Fibroblast of lung (primary cell): Measurements from ENCODE around the gene TAS2R19. TPM values are rescaled to one million over a fixed set of nuclear protein-coding genes. Genes with fewer than 3 reads are reported as not detected.

Experiments
- DNase-seq, 2 donors: peaks; one replicate each; pipeline versions ENCODE4 v3.0.0 to v3.0.0-alpha.2; 2010; ENCODE audit warnings: low read depth in 2 of 2
- H2AFZ ChIP-seq: 2 replicates; pipeline ENCODE4 v1.5.1; 2012; ENCODE audit warnings: low read length, control low read depth, inconsistent platforms
- H3K27ac ChIP-seq: 2 replicates; pipeline ENCODE4 v1.5.1; 2011; ENCODE audit warnings: low read length, control low read depth; ENCODE audit not compliant: insufficient read depth
- H3K27me3 ChIP-seq: 2 replicates; pipeline ENCODE4 v1.5.1; 2011; ENCODE audit warnings: mild to moderate bottlenecking, low read length; ENCODE audit not compliant: control insufficient read depth, insufficient read depth
- H3K36me3 ChIP-seq: 2 replicates; pipeline ENCODE4 v1.5.1; 2011; ENCODE audit warnings: low read length; ENCODE audit not compliant: control insufficient read depth, insufficient read depth
- H3K4me1 ChIP-seq: 2 replicates; pipeline ENCODE4 v1.5.1; 2011; ENCODE audit warnings: low read length; ENCODE audit not compliant: control insufficient read depth, insufficient read depth; ENCODE audit errors: extremely low read depth
- H3K4me2 ChIP-seq: 2 replicates; pipeline ENCODE4 v1.5.1; 2011; ENCODE audit warnings: low read length, control low read depth; ENCODE audit not compliant: insufficient read depth; ENCODE audit errors: extremely low read depth
- H3K4me3 ChIP-seq, 4 experiments: fragments of 200-600 bp in 1 of 4; sonication (generic) in 1 of 4; replicated peaks in 1 of 4; 2 replicates each; pipeline ENCODE4 v1.5.1; 2011 to 2016; ENCODE audit warnings: low read length in 4 of 4, low read depth in 3 of 4, mild to moderate bottlenecking in 3 of 4, control low read depth in 2 of 4, inconsistent platforms in 1 of 4, mixed read lengths in 1 of 4; ENCODE audit not compliant: insufficient read depth in 1 of 4; ENCODE audit errors: control extremely low read depth in 1 of 4
- H3K79me2 ChIP-seq: 2 replicates; pipeline ENCODE4 v1.5.1; 2012; ENCODE audit warnings: mild to moderate bottlenecking, low read length, inconsistent platforms; ENCODE audit not compliant: control insufficient read depth, insufficient read depth
- H3K9ac ChIP-seq: 2 replicates; pipeline ENCODE4 v1.5.1; 2011; ENCODE audit warnings: mild to moderate bottlenecking, low read length, control low read depth; ENCODE audit not compliant: insufficient read depth
- H3K9me3 ChIP-seq: 2 replicates; pipeline ENCODE4 v1.5.1; 2012; ENCODE audit warnings: low read depth, low read length; ENCODE audit not compliant: control insufficient read depth, insufficient read depth
- H4K20me1 ChIP-seq: 2 replicates; pipeline ENCODE4 v1.5.1; 2011; ENCODE audit warnings: low read length; ENCODE audit not compliant: control insufficient read depth, insufficient read depth; ENCODE audit errors: extremely low read depth
- EZH2 ChIP-seq: IDR thresholded peaks from 2 replicates; pipeline ENCODE4 v1.5.1; 2012; ENCODE audit warnings: low read length, control low read depth, mild to moderate bottlenecking; ENCODE audit errors: missing control alignments
- polyA plus RNA-seq, 2 donors: library from polyadenylated mRNA; depleted of rRNA in 1 of 2; stranded (reverse) in 1 of 2; unstranded in 1 of 2; fragments of >200 nt; gene quantifications; 2 replicates each; pipeline ENCODE4 v1.2.1, GENCODE V29; 2011 to 2012; ENCODE audit warnings: missing spikeins in 1 of 2
- total RNA-seq: library from RNA; depleted of rRNA; stranded (reverse); fragments of >200 nt; gene quantifications from 2 replicates; pipeline ENCODE4 v1.2.1, GENCODE V29; 2014
- TF ChIP-seq, protein P1 (sequence below), 2 donors: IDR thresholded peaks in 1 of 2; conservative IDR thresholded peaks in 1 of 2; 1 replicate in 1 of 2; 2 replicates in 1 of 2; pipeline ENCODE4 v1.5.1; 2011 to 2012; ENCODE audit warnings: low read length in 2 of 2, control low read depth in 1 of 2, inconsistent platforms in 1 of 2, low read depth in 1 of 2, mild to moderate bottlenecking in 1 of 2

The TAS2R19 gene
- total and polyA plus RNA-seq, 2 donors (not counting 1 experiment from before 2014, with no cell fraction given), result 0.49 to 5.3 TPM

DNA sequence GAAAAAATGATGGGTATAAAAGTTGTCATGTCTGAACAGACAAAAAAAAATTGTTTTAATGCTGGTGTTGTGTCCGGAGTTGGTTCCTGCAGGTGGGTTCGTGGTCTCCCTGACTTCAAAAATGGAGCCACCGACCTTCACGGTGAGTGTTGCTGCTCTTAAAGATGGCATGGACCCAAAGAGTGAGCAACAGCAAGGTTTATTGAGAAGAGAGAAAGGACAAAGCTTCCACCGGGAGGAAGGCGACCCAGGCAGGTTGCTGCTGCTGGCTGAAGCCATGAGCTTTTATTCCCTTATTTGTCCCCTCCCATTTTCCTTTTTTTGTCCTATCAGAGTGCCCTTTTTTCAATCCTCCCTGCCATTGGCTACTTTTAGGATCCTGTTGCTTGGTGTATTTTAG, 8.9 kb upstream of the TAS2R19 start, which contains the start of gene TAS2R31:
TAS2R31 (minus strand) TSS at position 101 of the 400 bp plus-strand sequence; CDS start at position 29, 72 bp downstream.
- Histone ChIP-seq H2AFZ (no peak within 1 kb of the TSS), H3K9me3 (no peaks in the 10 kb centered on the region), H3K27me3 (no peaks in the 10 kb centered on the region), H3K4me1 (no peaks in the 10 kb centered on the region), H3K4me2 (no peak within 1 kb of the TSS), H3K36me3 (no peaks in the 10 kb centered on the region), H3K9ac (no peak within 1 kb of the TSS), H3K27ac (no peak within 1 kb of the TSS), H3K4me3 (no peak within 1 kb of the TSS), H3K79me2 (no peaks in the 10 kb centered on the region), H4K20me1 (no peaks in the 10 kb centered on the region)
- DNase-seq, result no peak
- TF ChIP-seq EZH2, result no peak
- TF ChIP-seq, protein P1, sequence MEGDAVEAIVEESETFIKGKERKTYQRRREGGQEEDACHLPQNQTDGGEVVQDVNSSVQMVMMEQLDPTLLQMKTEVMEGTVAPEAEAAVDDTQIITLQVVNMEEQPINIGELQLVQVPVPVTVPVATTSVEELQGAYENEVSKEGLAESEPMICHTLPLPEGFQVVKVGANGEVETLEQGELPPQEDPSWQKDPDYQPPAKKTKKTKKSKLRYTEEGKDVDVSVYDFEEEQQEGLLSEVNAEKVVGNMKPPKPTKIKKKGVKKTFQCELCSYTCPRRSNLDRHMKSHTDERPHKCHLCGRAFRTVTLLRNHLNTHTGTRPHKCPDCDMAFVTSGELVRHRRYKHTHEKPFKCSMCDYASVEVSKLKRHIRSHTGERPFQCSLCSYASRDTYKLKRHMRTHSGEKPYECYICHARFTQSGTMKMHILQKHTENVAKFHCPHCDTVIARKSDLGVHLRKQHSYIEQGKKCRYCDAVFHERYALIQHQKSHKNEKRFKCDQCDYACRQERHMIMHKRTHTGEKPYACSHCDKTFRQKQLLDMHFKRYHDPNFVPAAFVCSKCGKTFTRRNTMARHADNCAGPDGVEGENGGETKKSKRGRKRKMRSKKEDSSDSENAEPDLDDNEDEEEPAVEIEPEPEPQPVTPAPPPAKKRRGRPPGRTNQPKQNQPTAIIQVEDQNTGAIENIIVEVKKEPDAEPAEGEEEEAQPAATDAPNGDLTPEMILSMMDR (conservative IDR thresholded peaks at IDR 0.05 in 1 of 2, IDR thresholded peaks at IDR 0.05 in 1 of 2; ENCODE audit: low read depth in 1 of 2, low read length in 2 of 2), result no peak

DNA sequence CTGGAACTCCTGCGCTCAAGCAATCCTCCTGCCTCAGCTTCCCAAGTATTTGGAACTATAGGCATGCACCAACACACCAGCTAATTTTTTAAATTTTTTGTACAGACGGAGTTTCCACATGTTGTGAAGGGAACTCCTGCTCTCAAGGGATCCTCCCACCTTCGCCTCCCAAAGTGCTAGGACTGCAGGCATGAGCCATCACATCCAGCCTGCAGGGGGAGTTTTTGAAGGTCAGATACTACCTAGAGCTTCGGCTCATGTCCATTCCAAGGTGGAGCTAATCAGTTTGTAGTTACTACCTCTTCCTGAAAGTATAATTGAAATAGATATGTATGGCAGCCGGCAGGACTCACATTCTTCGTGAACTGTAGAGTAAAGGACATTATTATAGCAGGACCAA, 3.7 kb upstream of the TAS2R19 start:
- H2AFZ ChIP-seq, result no peak overlapping the region
- H3K9me3 ChIP-seq, result no peaks in the 10 kb centered on the region
- no peak overlapping the region for H3K4me2 ChIP-seq
- no peaks in the 10 kb centered on the region for H3K4me1 ChIP-seq
- H3K4me3 ChIP-seq, result no peak overlapping the region
- H3K36me3 ChIP-seq, result no peaks in the 10 kb centered on the region
- H3K79me2 ChIP-seq, result no peaks in the 10 kb centered on the region
- H3K27ac ChIP-seq, result no peak overlapping the region
- H3K9ac ChIP-seq, result no peak overlapping the region
- no peaks in the 10 kb centered on the region for H4K20me1 ChIP-seq
- no peak for DNase-seq
- no peak for TF ChIP-seq EZH2
- TF ChIP-seq, protein P1 (conservative IDR thresholded peaks at IDR 0.05 in 1 of 2, IDR thresholded peaks at IDR 0.05 in 1 of 2; ENCODE audit: low read depth in 1 of 2, low read length in 2 of 2), result no peak
- H3K27me3 ChIP-seq, result no peaks in the 10 kb centered on the region

DNA sequence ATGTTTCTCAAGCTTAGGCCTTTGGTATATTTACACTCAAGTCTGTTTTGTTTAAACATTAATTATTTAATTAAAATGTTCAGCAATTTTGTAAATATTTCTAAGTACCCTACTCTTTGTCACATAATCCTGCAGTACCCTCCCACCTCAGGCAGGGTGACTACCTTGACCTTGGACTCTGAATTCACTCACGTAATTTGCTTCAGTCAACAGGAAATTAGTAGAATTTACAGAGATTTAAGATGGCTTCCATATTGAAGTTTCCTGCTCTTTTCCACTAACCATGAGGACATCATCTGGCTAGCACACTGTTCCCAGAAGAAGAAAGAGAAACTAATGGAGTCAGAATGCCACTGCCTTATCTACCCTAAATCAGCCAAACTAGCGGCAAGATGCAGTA, 967 bp upstream of the TAS2R19 start:
- H3K27me3 ChIP-seq, result no peaks in the 10 kb centered on the region
- H3K36me3 ChIP-seq, result no peaks in the 10 kb centered on the region
- no peak overlapping the region for H3K4me3 ChIP-seq
- no peaks in the 10 kb centered on the region for H3K79me2 ChIP-seq
- H2AFZ ChIP-seq, result no peak overlapping the region
- H3K4me2 ChIP-seq, result no peak overlapping the region
- no peak overlapping the region for H3K27ac ChIP-seq
- DNase-seq, result no peak
- TF ChIP-seq, protein P1 (conservative IDR thresholded peaks at IDR 0.05 in 1 of 2, IDR thresholded peaks at IDR 0.05 in 1 of 2; ENCODE audit: low read depth in 1 of 2, low read length in 2 of 2), result no peak
- no peak for TF ChIP-seq EZH2
- H4K20me1 ChIP-seq, result no peaks in the 10 kb centered on the region
- no peaks in the 10 kb centered on the region for H3K9me3 ChIP-seq
- H3K4me1 ChIP-seq, result no peaks in the 10 kb centered on the region
- no peak overlapping the region for H3K9ac ChIP-seq
